LNCAP (cell line): ENCODE data around the gene MYO7B.

Experiments
- TF ChIP-seq, protein P1 (sequence below): fragments of 450-650 bp; IDR thresholded peaks from 2 replicates; pipeline ENCODE4 v1.5.1; 2017; ENCODE audit warnings: mild to moderate bottlenecking

MYO7B gene

DNA sequence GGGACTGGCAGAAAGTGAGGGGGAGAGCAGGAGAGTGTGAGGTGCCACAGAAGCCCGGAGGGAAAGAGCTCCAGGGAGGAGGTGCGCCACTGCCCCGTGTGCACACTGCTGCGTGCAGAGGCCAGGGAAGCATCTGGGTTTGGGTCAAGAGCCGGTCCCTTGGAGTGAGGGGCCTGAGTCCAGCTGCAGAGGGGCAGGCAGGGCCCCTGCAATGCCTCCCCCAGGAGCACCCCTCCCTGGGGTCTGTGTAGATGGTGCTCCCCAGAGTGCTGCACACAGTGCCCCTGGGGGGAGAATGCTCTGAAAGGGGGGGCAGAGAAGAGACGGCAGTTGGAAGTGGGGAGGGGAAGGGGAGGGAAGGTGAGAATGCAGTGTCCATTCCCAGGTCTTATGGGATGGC lies 143.5 kb downstream of the MYO7B start:
- TF ChIP-seq, protein P1, sequence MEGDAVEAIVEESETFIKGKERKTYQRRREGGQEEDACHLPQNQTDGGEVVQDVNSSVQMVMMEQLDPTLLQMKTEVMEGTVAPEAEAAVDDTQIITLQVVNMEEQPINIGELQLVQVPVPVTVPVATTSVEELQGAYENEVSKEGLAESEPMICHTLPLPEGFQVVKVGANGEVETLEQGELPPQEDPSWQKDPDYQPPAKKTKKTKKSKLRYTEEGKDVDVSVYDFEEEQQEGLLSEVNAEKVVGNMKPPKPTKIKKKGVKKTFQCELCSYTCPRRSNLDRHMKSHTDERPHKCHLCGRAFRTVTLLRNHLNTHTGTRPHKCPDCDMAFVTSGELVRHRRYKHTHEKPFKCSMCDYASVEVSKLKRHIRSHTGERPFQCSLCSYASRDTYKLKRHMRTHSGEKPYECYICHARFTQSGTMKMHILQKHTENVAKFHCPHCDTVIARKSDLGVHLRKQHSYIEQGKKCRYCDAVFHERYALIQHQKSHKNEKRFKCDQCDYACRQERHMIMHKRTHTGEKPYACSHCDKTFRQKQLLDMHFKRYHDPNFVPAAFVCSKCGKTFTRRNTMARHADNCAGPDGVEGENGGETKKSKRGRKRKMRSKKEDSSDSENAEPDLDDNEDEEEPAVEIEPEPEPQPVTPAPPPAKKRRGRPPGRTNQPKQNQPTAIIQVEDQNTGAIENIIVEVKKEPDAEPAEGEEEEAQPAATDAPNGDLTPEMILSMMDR: no peak

DNA sequence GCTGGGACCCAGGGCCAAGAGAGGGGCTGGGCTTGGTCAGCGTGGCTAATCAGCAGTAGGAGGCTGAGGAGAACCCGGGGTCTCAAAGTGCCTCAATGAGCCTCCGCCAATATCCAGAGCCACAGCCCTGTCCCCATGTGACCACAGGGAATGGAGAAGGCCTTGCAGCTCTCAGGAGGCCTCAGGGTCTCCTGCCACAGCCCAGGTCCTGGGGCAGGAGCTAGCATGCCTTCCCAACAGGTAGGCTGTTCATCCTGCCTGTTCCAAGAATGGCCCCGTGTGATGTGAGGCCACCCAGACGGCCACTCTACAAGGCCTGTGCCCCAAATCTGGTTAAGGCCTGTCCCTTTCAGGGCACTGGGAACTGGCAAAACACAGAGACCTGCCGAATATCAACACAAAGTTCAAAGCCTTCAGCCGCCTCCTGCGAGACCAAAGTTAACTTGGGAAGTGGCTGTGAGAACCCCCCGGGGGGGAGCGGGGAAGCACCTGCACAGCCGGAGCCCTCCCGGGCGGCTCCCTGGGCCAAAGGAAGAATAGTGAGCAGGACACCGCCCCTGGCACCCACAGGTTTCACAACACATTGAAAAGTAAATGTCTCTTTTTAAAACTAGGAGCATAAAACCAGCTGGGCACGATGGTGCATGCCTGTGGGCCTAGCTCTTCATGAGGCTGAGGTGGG lies 144.3 kb downstream of the MYO7B start:
- TF ChIP-seq, protein P1: no peak

- TF ChIP-seq, protein P1: no peak
Measured at GRCh38 chr2:127680706-127681287, 145.3 kb downstream of the MYO7B start.

- TF ChIP-seq, protein P1: no peak
Measured at GRCh38 chr2:127681288-127681804, 145.9 kb downstream of the MYO7B start.

GRCh38 chr2:127681976-127682857 lies 146.7 kb downstream of the MYO7B start:
- TF ChIP-seq, protein P1: no peak

DNA sequence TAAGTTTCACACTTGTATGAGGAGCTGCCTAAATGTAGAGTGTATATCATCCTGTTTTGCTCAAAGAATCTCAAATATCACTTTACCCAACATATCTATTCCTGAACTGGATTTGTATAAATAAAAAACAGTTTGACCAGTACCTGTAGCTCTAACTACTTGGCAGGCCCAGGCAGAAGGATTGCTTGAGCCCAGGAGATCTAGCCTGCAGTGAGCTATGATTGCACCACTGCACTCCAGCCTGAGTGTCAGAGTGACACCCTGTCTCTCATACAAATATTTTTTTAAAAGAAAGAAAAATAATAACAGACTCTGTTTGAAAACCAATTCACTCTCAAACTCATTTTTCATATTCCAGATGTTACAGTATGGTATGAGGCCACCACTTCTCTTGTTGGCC lies 147.6 kb downstream of the MYO7B start:
- TF ChIP-seq, protein P1: no peak

- TF ChIP-seq, protein P1: no peak
Measured at GRCh38 chr2:127683757-127684156, 148.3 kb downstream of the MYO7B start.
